Activated T-helper 1 cell treated with anti-CD3 and anti-CD28 coated beads, Interleukin-12 subunit alpha, Interleukin-12 subunit beta, Interleukin-2, Interleukin-4 antibody, amounts not matched to agents 30 ng/mL and 10 ng/mL and 1 ng/mL, durations not matched to agents 14 hours and 24 hours and 36 hours (primary cell): ENCODE measurements around the gene IL6R. TPM values are rescaled to one million over a fixed set of nuclear protein-coding genes. Genes with fewer than 3 reads are reported as not detected.
A peak's percentile ranks its signal among the peaks of the same experiment; 100 is the strongest.

Source experiments
- DNase-seq: peaks from one replicate; pipeline ENCODE4 v3.0.0; 2021; ENCODE audit warnings: low spot score
- H3K27ac Mint-ChIP-seq: one replicate; pipeline ENCODE4 v1.8.0; 2021; ENCODE audit warnings: mild to moderate bottlenecking, mixed read lengths
- H3K27me3 Mint-ChIP-seq: one replicate; pipeline ENCODE4 v1.8.0; 2022; ENCODE audit warnings: mild to moderate bottlenecking, moderate library complexity, mixed read lengths; ENCODE audit not compliant: insufficient read depth
- H3K36me3 Mint-ChIP-seq: one replicate; pipeline ENCODE4 v1.8.0; 2021; ENCODE audit warnings: low read depth, mixed read lengths
- H3K4me1 Mint-ChIP-seq: one replicate; pipeline ENCODE4 v1.8.0; 2021; ENCODE audit warnings: low read depth, mixed read lengths
- H3K4me3 Mint-ChIP-seq: one replicate; pipeline ENCODE4 v1.8.0; 2021; ENCODE audit warnings: mild to moderate bottlenecking, moderate library complexity, mixed read lengths
- H3K9me3 Mint-ChIP-seq: one replicate; pipeline ENCODE4 v1.8.0; 2021; ENCODE audit warnings: mixed read lengths
- intact Hi-C: fragments of 100-400 bp; cut with micrococcal nuclease; formaldehyde crosslinking; loops from one replicate; pipeline ENCODE4 v1.15.1; 2024
- total RNA-seq: library from RNA; stranded (reverse); gene quantifications from 2 replicates; pipeline ENCODE4 v1.2.3, GENCODE V29; 2022

The IL6R gene
- total RNA-seq, 1 donor from 2014 or later: 5.0 TPM

GRCh38 chr1:154423304-154423987, 18.3 kb downstream of the IL6R start:
- Mint-ChIP-seq H3K27me3 (no peaks in the 10 kb centered on the region), H3K9me3 (no peaks in the 10 kb centered on the region), H3K4me3 (no peak overlapping the region), H3K27ac (no peak overlapping the region), H3K36me3 (no peaks in the 10 kb centered on the region), H3K4me1 (peaks cover 28% of the 10 kb centered on the region)
- intact Hi-C loops: no loop called here
- no peak for DNase-seq

GRCh38 chr1:154423988-154424326, 18.8 kb downstream of the IL6R start:
- no peak overlapping the region for H3K4me3 Mint-ChIP-seq
- no peak overlapping the region for H3K27ac Mint-ChIP-seq
- intact Hi-C loops: no loop called here
- no peak for DNase-seq
- no peaks in the 10 kb centered on the region for H3K36me3 Mint-ChIP-seq
- H3K9me3 Mint-ChIP-seq: no peaks in the 10 kb centered on the region
- no peaks in the 10 kb centered on the region for H3K27me3 Mint-ChIP-seq
- peaks cover 23% of the 10 kb centered on the region for H3K4me1 Mint-ChIP-seq

- H3K9me3 Mint-ChIP-seq: no peaks in the 10 kb centered on the region
- H3K4me1 Mint-ChIP-seq: peaks cover 11% of the 10 kb centered on the region
- no peak for DNase-seq
- intact Hi-C loops: no loop called here
- H3K36me3 Mint-ChIP-seq: no peaks in the 10 kb centered on the region
- no peaks in the 10 kb centered on the region for H3K27me3 Mint-ChIP-seq
- no peak overlapping the region for H3K4me3 Mint-ChIP-seq
- no peak overlapping the region for H3K27ac Mint-ChIP-seq
Measured at GRCh38 chr1:154425172-154425571, 20.0 kb downstream of the IL6R start.

- Mint-ChIP-seq H3K36me3 (peaks cover 5% of the 10 kb centered on the region), H3K27ac (no peak overlapping the region), H3K4me1 (peaks cover 26% of the 10 kb centered on the region), H3K27me3 (no peaks in the 10 kb centered on the region), H3K9me3 (no peaks in the 10 kb centered on the region), H3K4me3 (no peak overlapping the region)
- intact Hi-C loops: no loop called here
- DNase-seq: no peak
Measured at GRCh38 chr1:154427173-154428139, 22.3 kb downstream of the IL6R start.

GRCh38 chr1:154429118-154429517, 24.0 kb downstream of the IL6R start:
- intact Hi-C loops: no loop called here
- no peaks in the 10 kb centered on the region for H3K9me3 Mint-ChIP-seq
- no peak overlapping the region for H3K27ac Mint-ChIP-seq
- no peak overlapping the region for H3K4me3 Mint-ChIP-seq
- no peak for DNase-seq
- H3K36me3 Mint-ChIP-seq: peaks cover 8% of the 10 kb centered on the region
- no peaks in the 10 kb centered on the region for H3K27me3 Mint-ChIP-seq
- peaks cover 28% of the 10 kb centered on the region for H3K4me1 Mint-ChIP-seq

- no peak for DNase-seq
- H3K36me3 Mint-ChIP-seq: peaks cover 8% of the 10 kb centered on the region
- no peak overlapping the region for H3K4me3 Mint-ChIP-seq
- H3K4me1 Mint-ChIP-seq: peaks cover 28% of the 10 kb centered on the region
- intact Hi-C loops: no loop called here
- no peaks in the 10 kb centered on the region for H3K27me3 Mint-ChIP-seq
- no peaks in the 10 kb centered on the region for H3K9me3 Mint-ChIP-seq
- no peak overlapping the region for H3K27ac Mint-ChIP-seq
Measured at GRCh38 chr1:154429841-154430611, 24.9 kb downstream of the IL6R start.

GRCh38 chr1:154430903-154431302, 25.8 kb downstream of the IL6R start:
- intact Hi-C loops: loop anchor here (1.0 kb wide), 2 partner anchors 8 to 24 kb away; no protein-coding TSS in a partner anchor

GRCh38 chr1:154431586-154432373, 26.6 kb downstream of the IL6R start:
- H3K4me1 Mint-ChIP-seq: peaks cover 28% of the 10 kb centered on the region
- H3K27me3 Mint-ChIP-seq: no peaks in the 10 kb centered on the region
- H3K27ac Mint-ChIP-seq: peak overlapping the region; percentile 72
- no peaks in the 10 kb centered on the region for H3K9me3 Mint-ChIP-seq
- no peak for DNase-seq
- peaks cover 10% of the 10 kb centered on the region for H3K36me3 Mint-ChIP-seq
- no peak overlapping the region for H3K4me3 Mint-ChIP-seq
- intact Hi-C loops: loop anchor here (1.0 kb wide), 2 partner anchors 8 to 24 kb away; no protein-coding TSS in a partner anchor

More at GRCh38 chr1:154430903-154431302, 25.8 kb downstream of the IL6R start:
- H3K27ac Mint-ChIP-seq: no peak overlapping the region
- no peaks in the 10 kb centered on the region for H3K9me3 Mint-ChIP-seq
- H3K4me1 Mint-ChIP-seq: peaks cover 28% of the 10 kb centered on the region
- peaks cover 10% of the 10 kb centered on the region for H3K36me3 Mint-ChIP-seq
- no peak overlapping the region for H3K4me3 Mint-ChIP-seq
- DNase-seq: no peak
- H3K27me3 Mint-ChIP-seq: no peaks in the 10 kb centered on the region

GRCh38 chr1:154433161-154433764, 28.1 kb downstream of the IL6R start:
- no peaks in the 10 kb centered on the region for H3K27me3 Mint-ChIP-seq
- no peaks in the 10 kb centered on the region for H3K9me3 Mint-ChIP-seq
- peaks cover 10% of the 10 kb centered on the region for H3K36me3 Mint-ChIP-seq
- peaks cover 33% of the 10 kb centered on the region for H3K4me1 Mint-ChIP-seq
- intact Hi-C loops: no loop called here
- no peak overlapping the region for H3K27ac Mint-ChIP-seq
- H3K4me3 Mint-ChIP-seq: no peak overlapping the region
- DNase-seq: no peak

- Mint-ChIP-seq H3K36me3 (peaks cover 13% of the 10 kb centered on the region), H3K27ac (no peak overlapping the region), H3K4me1 (peaks cover 44% of the 10 kb centered on the region), H3K4me3 (no peak overlapping the region), H3K27me3 (no peaks in the 10 kb centered on the region), H3K9me3 (no peaks in the 10 kb centered on the region)
- intact Hi-C loops: no loop called here
- DNase-seq: no peak
Measured at GRCh38 chr1:154434346-154435085, 29.4 kb downstream of the IL6R start.

GRCh38 chr1:154435599-154436200, 30.6 kb downstream of the IL6R start:
- H3K9me3 Mint-ChIP-seq: no peaks in the 10 kb centered on the region
- H3K4me1 Mint-ChIP-seq: peaks cover 49% of the 10 kb centered on the region
- no peak overlapping the region for H3K27ac Mint-ChIP-seq
- intact Hi-C loops: no loop called here
- peaks cover 10% of the 10 kb centered on the region for H3K36me3 Mint-ChIP-seq
- no peak for DNase-seq
- no peak overlapping the region for H3K4me3 Mint-ChIP-seq
- no peaks in the 10 kb centered on the region for H3K27me3 Mint-ChIP-seq
